A549 (cell line): ENCODE results near the gene SPATA17. TPM values are rescaled to one million over a fixed set of nuclear protein-coding genes. Genes with fewer than 3 reads are reported as not detected.

ENCODE experiments used
- ATAC-seq, 2 experiments: fragments of 200-7000 bp in 1 of 2; fragments of >200 bp in 1 of 2; cut with Nextera tagmentation in 1 of 2; cut with Tn5 transposase in 1 of 2; 3 replicates each; pipeline versions ENCODE4 v1.8.0 to v1.9.1; 2018 to 2020; ENCODE audit warnings: mild to moderate bottlenecking in 1 of 2, moderate library complexity in 1 of 2
- CTCF ChIA-PET: fragments of 300-600 bp; sonication (Branson Sonifier 250); formaldehyde crosslinking; extraction: SDS; loops from one replicate; lab custom pipeline; 2021; ENCODE audit warnings: antibody characterized with exemption, inconsistent platforms; lab: Yijun Ruan, JAX
- POLR2A ChIA-PET: fragments of 350-600 bp; formaldehyde crosslinking; extraction: SDS; loops from one replicate; lab custom pipeline; 2021; ENCODE audit warnings: antibody characterized with exemption, inconsistent platforms; lab: Yijun Ruan, JAX
- DNase-seq, 2 experiments: peaks; one replicate each; pipeline versions ENCODE4 v3.0.0 to v3.0.0-alpha.2; 2011 to 2016; ENCODE audit warnings: low read depth in 1 of 2, low spot score in 1 of 2
- FAIRE-seq: peaks from 2 replicates; lab custom pipeline; 2011; peaks lifted over from hg19 to GRCh38; lab: Jason Lieb, UNC
- H3K27ac ChIP-seq, 2 experiments: fragments of >200 bp; sonication (Bioruptor Twin); formaldehyde crosslinking; 3 replicates each; pipeline ENCODE4 v1.5.1; 2016 to 2017
- H3K4me1 ChIP-seq: fragments of >200 bp; sonication (Bioruptor Twin); formaldehyde crosslinking; 3 replicates; pipeline ENCODE4 v1.6.1; 2016
- H3K4me2 ChIP-seq: fragments of >200 bp; sonication (Bioruptor Twin); formaldehyde crosslinking; 3 replicates; pipeline ENCODE4 v1.6.1; 2016
- H3K4me3 ChIP-seq: fragments of >200 bp; sonication (Bioruptor Twin); formaldehyde crosslinking; 3 replicates; pipeline ENCODE4 v1.5.1; 2016
- H3K9me3 ChIP-seq: fragments of >200 bp; sonication (Bioruptor Twin); formaldehyde crosslinking; 3 replicates; pipeline ENCODE4 v1.6.1; 2016
- CBX8 ChIP-seq: fragments of 200-600 bp; sonication (generic); IDR thresholded peaks from 2 replicates; pipeline ENCODE4 v1.6.1; 2016
- CEBPB ChIP-seq, 2 experiments: fragments of >200 bp in 1 of 2; sonication (Bioruptor Twin) in 1 of 2; formaldehyde crosslinking in 1 of 2; IDR thresholded peaks; 2 replicates each; pipeline ENCODE4 v1.6.1; 2012 to 2016
- CTCF ChIP-seq: fragments of >200 bp; sonication (Bioruptor Twin); formaldehyde crosslinking; IDR thresholded peaks from 3 replicates; pipeline ENCODE4 v1.5.1; 2016
- EP300 ChIP-seq, 2 experiments: fragments of >200 bp; sonication (Bioruptor Twin); formaldehyde crosslinking; IDR thresholded peaks; 2 replicates in 1 of 2; 3 replicates in 1 of 2; pipeline ENCODE4 v1.6.1; 2016 to 2017
- HDAC2 ChIP-seq: fragments of 200-600 bp; sonication (generic); IDR thresholded peaks from 2 replicates; pipeline ENCODE4 v1.6.1; 2016
- HEYL ChIP-seq: fragments of 250-450 bp; sonication (Bioruptor Pico); IDR thresholded peaks from 2 replicates; pipeline ENCODE4 v1.8.0; 2021; ENCODE audit warnings: mild to moderate bottlenecking, moderate library complexity
- HOXB13 ChIP-seq: fragments of 250-450 bp; sonication (Bioruptor Pico); IDR thresholded peaks from 2 replicates; pipeline ENCODE4 v1.5.0; 2020; ENCODE audit warnings: low read depth, mild to moderate bottlenecking, moderate library complexity
- JUNB ChIP-seq: fragments of >200 bp; sonication (Bioruptor Twin); formaldehyde crosslinking; IDR thresholded peaks from 2 replicates; pipeline ENCODE4 v1.6.1; 2016
- MAFK ChIP-seq: fragments of 450-650 bp; IDR thresholded peaks from 2 replicates; pipeline ENCODE4 v1.6.1; 2014; ENCODE audit not compliant: partially characterized antibody
- NFE2L2 ChIP-seq: fragments of 150-350 bp; conservative IDR thresholded peaks from 2 replicates; pipeline ENCODE4 v1.6.1; 2014; ENCODE audit warnings: low read length
- NPAS2 ChIP-seq: fragments of 250-450 bp; sonication (Bioruptor Pico); IDR thresholded peaks from 2 replicates; pipeline ENCODE4 v1.8.0; 2022; ENCODE audit warnings: mild to moderate bottlenecking, moderate library complexity, borderline replicate concordance
- PHF8 ChIP-seq: fragments of 200-600 bp; sonication (generic); IDR thresholded peaks from 2 replicates; pipeline ENCODE4 v1.6.1; 2016; ENCODE audit warnings: low read depth, mild to moderate bottlenecking, antibody characterized with exemption, moderate library complexity, borderline replicate concordance
- POLR2A ChIP-seq: IDR thresholded peaks from 2 replicates; pipeline ENCODE4 v1.6.1; 2012; ENCODE audit warnings: mild to moderate bottlenecking, low read length
- POLR2AphosphoS2 ChIP-seq: conservative IDR thresholded peaks from 2 replicates; pipeline ENCODE4 v1.6.1; 2012; ENCODE audit warnings: low read length, improper control_type of control experiment, inconsistent platforms
- TFCP2L1 ChIP-seq: fragments of 250-450 bp; sonication (Bioruptor Pico); IDR thresholded peaks from 2 replicates; pipeline ENCODE4 v1.5.0; 2021; ENCODE audit warnings: mild to moderate bottlenecking
- TP53 ChIP-seq: fragments of 250-450 bp; sonication (Bioruptor Pico); IDR thresholded peaks from 2 replicates; pipeline ENCODE4 v1.5.0; 2021; ENCODE audit warnings: mild to moderate bottlenecking, moderate library complexity
- ZC3H11A ChIP-seq: fragments of 450-650 bp; IDR thresholded peaks from 2 replicates; pipeline ENCODE4 v1.6.1; 2014; ENCODE audit warnings: antibody characterized with exemption, mild to moderate bottlenecking
- ZNF302 ChIP-seq: fragments of 250-450 bp; sonication (Bioruptor Pico); IDR thresholded peaks from 2 replicates; pipeline ENCODE4 v1.9.0; 2021; ENCODE audit warnings: inconsistent platforms, mild to moderate bottlenecking, moderate library complexity
- WGBS: methylation state at CpG from one replicate; pipeline ENCODE4 v1.1.6; 2017; ENCODE audit errors: missing lambda C conversion rate; 5-methylcytosine and 5-hydroxymethylcytosine counted together
- polyA plus RNA-seq, 4 experiments: library from polyadenylated mRNA; depleted of rRNA in 3 of 4; stranded (reverse); fragments of >200 nt; fragmentation: RNase III in 1 of 4; extraction: RNeasy Plus Mini Kit Qiagen cat#74134 plus additional on column Dnase treatment in 1 of 4; gene quantifications; 2 replicates in 3 of 4; 3 replicates in 1 of 4; pipeline ENCODE4 v1.2.3, GENCODE V29; 2011 to 2017
- TF ChIP-seq, protein P1 (sequence below): IDR thresholded peaks from 2 replicates; pipeline ENCODE4 v1.6.1; 2012
- TF ChIP-seq, protein P2 (sequence below): fragments of >200 bp; sonication (Bioruptor Twin); formaldehyde crosslinking; IDR thresholded peaks from 3 replicates; pipeline ENCODE4 v1.6.1; 2016
- TF ChIP-seq, protein P3 (sequence below): fragments of 200-600 bp; sonication (generic); IDR thresholded peaks from 2 replicates; pipeline ENCODE4 v1.6.1; 2016; ENCODE audit warnings: antibody characterized with exemption, mild to moderate bottlenecking, moderate library complexity

Gene SPATA17
- polyA plus RNA-seq, 2 of the 4 experiments (the other 2 are of a cell fraction): 3.3 to 5.0 TPM

DNA sequence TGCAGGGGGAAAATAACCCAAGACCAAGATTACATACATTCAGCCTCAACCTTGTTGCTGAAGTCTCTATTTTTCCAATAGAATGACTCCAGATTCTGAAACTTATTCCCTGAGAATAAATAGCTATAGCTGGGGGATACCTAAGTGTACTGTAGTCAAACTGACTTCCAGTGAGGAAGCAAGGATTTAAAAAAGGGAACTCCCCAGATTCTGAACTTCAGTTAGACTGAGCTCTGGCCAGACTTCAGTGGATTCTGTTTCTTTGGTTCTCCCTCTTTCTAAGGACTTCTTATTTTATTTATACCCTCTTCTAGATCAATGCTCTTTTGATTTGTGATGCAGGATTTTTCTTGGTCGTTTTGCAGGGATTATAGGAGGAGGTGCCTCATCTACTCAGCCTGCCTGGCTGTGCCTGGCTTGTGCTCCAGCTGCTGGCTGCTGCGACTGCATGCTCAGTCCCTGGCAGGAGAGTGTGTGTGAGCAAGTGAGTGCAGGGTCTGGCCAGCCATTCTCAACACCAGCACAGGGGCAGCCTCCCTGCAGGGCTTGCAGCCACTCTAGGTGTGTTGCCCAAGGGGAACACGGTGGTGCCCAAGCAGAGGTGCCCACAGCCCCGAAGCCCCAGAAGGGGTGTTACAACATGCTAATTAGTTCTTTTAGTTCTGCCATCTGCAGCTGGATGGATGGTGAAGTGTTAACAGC, 43.0 kb downstream of the SPATA17 start:
- H3K4me2 ChIP-seq: no peak overlapping the region
- no peak overlapping the region for H3K27ac ChIP-seq
- FAIRE-seq (no peak), DNase-seq (no peak), ATAC-seq (no peak)
- H3K9me3 ChIP-seq: no peaks in the 10 kb centered on the region
- no peaks in the 10 kb centered on the region for H3K4me1 ChIP-seq
- 44% methylated on average over 4 of the region's 4 CpGs for WGBS
- POLR2A ChIA-PET: no interaction called here
- TF ChIP-seq EP300 (IDR thresholded peaks at IDR 0.05) (no peak), TP53 (no peak), CTCF (no peak), JUNB (no peak), HEYL (CRISPR knock-in tag) (no peak), ZC3H11A (no peak), NFE2L2 (no peak), MAFK (no peak), POLR2A (no peak), NPAS2 (CRISPR knock-in tag) (no peak), PHF8 (no peak)
- TF ChIP-seq, protein P1, sequence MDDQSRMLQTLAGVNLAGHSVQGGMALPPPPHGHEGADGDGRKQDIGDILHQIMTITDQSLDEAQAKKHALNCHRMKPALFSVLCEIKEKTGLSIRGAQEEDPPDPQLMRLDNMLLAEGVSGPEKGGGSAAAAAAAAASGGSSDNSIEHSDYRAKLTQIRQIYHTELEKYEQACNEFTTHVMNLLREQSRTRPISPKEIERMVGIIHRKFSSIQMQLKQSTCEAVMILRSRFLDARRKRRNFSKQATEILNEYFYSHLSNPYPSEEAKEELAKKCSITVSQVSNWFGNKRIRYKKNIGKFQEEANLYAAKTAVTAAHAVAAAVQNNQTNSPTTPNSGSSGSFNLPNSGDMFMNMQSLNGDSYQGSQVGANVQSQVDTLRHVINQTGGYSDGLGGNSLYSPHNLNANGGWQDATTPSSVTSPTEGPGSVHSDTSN: no peak
- TF ChIP-seq, protein P2, sequence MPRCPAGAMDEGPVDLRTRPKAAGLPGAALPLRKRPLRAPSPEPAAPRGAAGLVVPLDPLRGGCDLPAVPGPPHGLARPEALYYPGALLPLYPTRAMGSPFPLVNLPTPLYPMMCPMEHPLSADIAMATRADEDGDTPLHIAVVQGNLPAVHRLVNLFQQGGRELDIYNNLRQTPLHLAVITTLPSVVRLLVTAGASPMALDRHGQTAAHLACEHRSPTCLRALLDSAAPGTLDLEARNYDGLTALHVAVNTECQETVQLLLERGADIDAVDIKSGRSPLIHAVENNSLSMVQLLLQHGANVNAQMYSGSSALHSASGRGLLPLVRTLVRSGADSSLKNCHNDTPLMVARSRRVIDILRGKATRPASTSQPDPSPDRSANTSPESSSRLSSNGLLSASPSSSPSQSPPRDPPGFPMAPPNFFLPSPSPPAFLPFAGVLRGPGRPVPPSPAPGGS: no peak
- TF ChIP-seq, protein P3, sequence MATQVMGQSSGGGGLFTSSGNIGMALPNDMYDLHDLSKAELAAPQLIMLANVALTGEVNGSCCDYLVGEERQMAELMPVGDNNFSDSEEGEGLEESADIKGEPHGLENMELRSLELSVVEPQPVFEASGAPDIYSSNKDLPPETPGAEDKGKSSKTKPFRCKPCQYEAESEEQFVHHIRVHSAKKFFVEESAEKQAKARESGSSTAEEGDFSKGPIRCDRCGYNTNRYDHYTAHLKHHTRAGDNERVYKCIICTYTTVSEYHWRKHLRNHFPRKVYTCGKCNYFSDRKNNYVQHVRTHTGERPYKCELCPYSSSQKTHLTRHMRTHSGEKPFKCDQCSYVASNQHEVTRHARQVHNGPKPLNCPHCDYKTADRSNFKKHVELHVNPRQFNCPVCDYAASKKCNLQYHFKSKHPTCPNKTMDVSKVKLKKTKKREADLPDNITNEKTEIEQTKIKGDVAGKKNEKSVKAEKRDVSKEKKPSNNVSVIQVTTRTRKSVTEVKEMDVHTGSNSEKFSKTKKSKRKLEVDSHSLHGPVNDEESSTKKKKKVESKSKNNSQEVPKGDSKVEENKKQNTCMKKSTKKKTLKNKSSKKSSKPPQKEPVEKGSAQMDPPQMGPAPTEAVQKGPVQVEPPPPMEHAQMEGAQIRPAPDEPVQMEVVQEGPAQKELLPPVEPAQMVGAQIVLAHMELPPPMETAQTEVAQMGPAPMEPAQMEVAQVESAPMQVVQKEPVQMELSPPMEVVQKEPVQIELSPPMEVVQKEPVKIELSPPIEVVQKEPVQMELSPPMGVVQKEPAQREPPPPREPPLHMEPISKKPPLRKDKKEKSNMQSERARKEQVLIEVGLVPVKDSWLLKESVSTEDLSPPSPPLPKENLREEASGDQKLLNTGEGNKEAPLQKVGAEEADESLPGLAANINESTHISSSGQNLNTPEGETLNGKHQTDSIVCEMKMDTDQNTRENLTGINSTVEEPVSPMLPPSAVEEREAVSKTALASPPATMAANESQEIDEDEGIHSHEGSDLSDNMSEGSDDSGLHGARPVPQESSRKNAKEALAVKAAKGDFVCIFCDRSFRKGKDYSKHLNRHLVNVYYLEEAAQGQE: no peak
- TF ChIP-seq, all 56 proteins: peak for 0
- CTCF ChIA-PET: interaction anchor here (0.6 to 1.5 kb wide), 3 partner anchors 13 to 920 kb away, joined by 3 to 5 read pairs (median 4); no protein-coding TSS in a partner anchor
- no peak overlapping the region for H3K4me3 ChIP-seq

- FAIRE-seq (no peak), ATAC-seq (no peak), DNase-seq (no peak)
- no peak for TF ChIP-seq CTCF
- no peak for TF ChIP-seq POLR2AphosphoS2
- no peak for TF ChIP-seq CEBPB (IDR thresholded peaks at IDR 0.05)
- no peak for TF ChIP-seq HDAC2
- TF ChIP-seq ZNF302: no peak
- no peak for TF ChIP-seq HOXB13
- no peak for TF ChIP-seq CBX8
- TF ChIP-seq ZC3H11A: no peak
- no peak for TF ChIP-seq TFCP2L1
- no peak for TF ChIP-seq POLR2A
- Histone ChIP-seq H3K9me3 (no peaks in the 10 kb centered on the region), H3K4me2 (no peak overlapping the region), H3K4me1 (no peaks in the 10 kb centered on the region; the same call in 2 of the 3 replicates), H3K4me3 (no peak overlapping the region), H3K27ac (no peak overlapping the region)
- ChIA-PET POLR2A (interaction anchor here (0.7 kb wide), 1 partner anchor 15 kb away, joined by 4 read pairs; no protein-coding TSS in a partner anchor), CTCF (interaction anchor here (2.3 kb wide), 1 partner anchor 21 kb away, joined by 5 read pairs; no protein-coding TSS in a partner anchor)
- 42% methylated on average over 5 of the region's 5 CpGs for WGBS
These were observed 50.7 kb downstream of the SPATA17 start for GRCh38 chr1:217681806-217682205.
